MM.1S (cell line): Measurements from ENCODE around the gene INPP5D.

Source experiments
- DNase-seq: peaks from one replicate; pipeline ENCODE4 v3.0.0-alpha.2; 2015
- H2AFZ ChIP-seq: fragments of 300-600 bp; sonication (generic); 2 replicates; pipeline ENCODE4 v1.6.0; 2016; ENCODE audit warnings: antibody characterized with exemption, low read length
- H3F3A ChIP-seq: fragments of 300-600 bp; sonication (generic); 2 replicates; pipeline ENCODE4 v1.6.1; 2016; ENCODE audit warnings: mild to moderate bottlenecking, antibody characterized with exemption, low read length, moderate library complexity, mixed read lengths; ENCODE audit not compliant: insufficient read depth
- H3K27ac ChIP-seq: fragments of 300-600 bp; sonication (generic); 2 replicates; pipeline ENCODE4 v1.5.1; 2016; ENCODE audit warnings: mild to moderate bottlenecking, low read length
- H3K27me3 ChIP-seq: fragments of 300-600 bp; sonication (generic); replicated peaks from 2 replicates; pipeline ENCODE4 v1.6.0; 2016; ENCODE audit warnings: low read length; ENCODE audit not compliant: insufficient read depth
- H3K36me3 ChIP-seq: fragments of 300-600 bp; sonication (generic); replicated peaks from 2 replicates; pipeline ENCODE4 v1.6.1; 2016; ENCODE audit warnings: mild to moderate bottlenecking, low read length, mixed read lengths; ENCODE audit not compliant: insufficient read depth
- H3K4me1 ChIP-seq: fragments of 300-600 bp; sonication (generic); 2 replicates; pipeline ENCODE4 v1.6.1; 2016; ENCODE audit warnings: low read length, mixed read lengths
- H3K4me2 ChIP-seq: fragments of 300-600 bp; sonication (generic); 2 replicates; pipeline ENCODE4 v1.6.0; 2016; ENCODE audit warnings: low read depth, low read length
- H3K4me3 ChIP-seq: fragments of 300-600 bp; sonication (generic); 2 replicates; pipeline ENCODE4 v1.5.1; 2016; ENCODE audit warnings: low read length, mixed read lengths
- H3K79me2 ChIP-seq: fragments of 300-600 bp; sonication (generic); 2 replicates; pipeline ENCODE4 v1.6.1; 2016; ENCODE audit warnings: mixed run types, low read length, mixed read lengths
- H3K9ac ChIP-seq: fragments of 300-600 bp; sonication (generic); 2 replicates; pipeline ENCODE4 v1.6.1; 2016; ENCODE audit warnings: low read length, mixed read lengths
- H3K9me2 ChIP-seq: fragments of 300-600 bp; sonication (generic); replicated peaks from 2 replicates; pipeline ENCODE4 v1.6.1; 2016; ENCODE audit warnings: mild to moderate bottlenecking, low read length, mixed read lengths; ENCODE audit not compliant: insufficient read depth
- H3K9me3 ChIP-seq: fragments of 300-600 bp; sonication (generic); replicated peaks from 2 replicates; pipeline ENCODE4 v1.6.1; 2016; ENCODE audit warnings: mild to moderate bottlenecking, low read length, mixed read lengths; ENCODE audit not compliant: insufficient read depth
- H4K20me1 ChIP-seq: fragments of 300-600 bp; sonication (generic); 2 replicates; pipeline ENCODE4 v1.6.1; 2016; ENCODE audit warnings: mild to moderate bottlenecking, low read length, moderate library complexity, mixed read lengths; ENCODE audit not compliant: insufficient read depth
- EZH2 ChIP-seq: fragments of 300-600 bp; sonication (generic); optimal IDR thresholded peaks from 2 replicates; pipeline ENCODE3; 2017; ENCODE audit warnings: low read depth, mild to moderate bottlenecking, antibody characterized with exemption, low read length, mixed read lengths
- EZH2phosphoT487 ChIP-seq: fragments of 300-600 bp; sonication (generic); IDR thresholded peaks from 2 replicates; pipeline ENCODE4 v1.6.1; 2018; ENCODE audit warnings: antibody characterized with exemption, low read length
- TF ChIP-seq, protein P1 (sequence below): fragments of 300-600 bp; sonication (generic); IDR thresholded peaks from 2 replicates; pipeline ENCODE4 v1.5.1; 2016; ENCODE audit warnings: antibody characterized with exemption, low read length, mixed read lengths

Gene INPP5D

DNA sequence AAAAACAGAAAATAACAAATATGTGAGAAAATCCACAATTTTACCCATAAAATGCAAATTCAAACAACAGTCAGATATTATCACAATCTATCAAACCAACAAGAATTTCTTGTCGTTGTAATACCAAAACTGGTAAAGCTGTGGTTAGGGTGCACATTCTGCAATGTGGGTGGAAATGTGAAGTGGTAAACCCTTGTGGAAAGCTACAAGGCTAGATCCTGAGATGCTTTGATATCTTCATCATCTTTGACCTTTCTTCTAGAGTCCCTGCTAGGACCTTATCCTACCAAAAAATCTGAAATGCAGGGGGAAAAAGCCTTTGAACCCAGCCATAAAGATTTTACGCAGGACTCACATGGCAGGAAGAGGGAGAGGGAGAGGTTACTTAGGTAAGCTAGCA is 174.1 kb downstream of the INPP5D start:
- DNase-seq = no peak
- Histone ChIP-seq H3K27me3 (no peaks in the 10 kb centered on the region), H3F3A (no peaks in the 10 kb centered on the region), H3K4me1 (no peaks in the 10 kb centered on the region), H2AFZ (no peak overlapping the region), H3K4me3 (no peak overlapping the region), H3K27ac (no peak overlapping the region), H3K4me2 (no peak overlapping the region), H3K36me3 (no peaks in the 10 kb centered on the region), H3K9ac (no peak overlapping the region), H3K9me2 (no peaks in the 10 kb centered on the region), H3K9me3 (no peaks in the 10 kb centered on the region), H3K79me2 (no peaks in the 10 kb centered on the region), H4K20me1 (no peaks in the 10 kb centered on the region)
- TF ChIP-seq, protein P1, sequence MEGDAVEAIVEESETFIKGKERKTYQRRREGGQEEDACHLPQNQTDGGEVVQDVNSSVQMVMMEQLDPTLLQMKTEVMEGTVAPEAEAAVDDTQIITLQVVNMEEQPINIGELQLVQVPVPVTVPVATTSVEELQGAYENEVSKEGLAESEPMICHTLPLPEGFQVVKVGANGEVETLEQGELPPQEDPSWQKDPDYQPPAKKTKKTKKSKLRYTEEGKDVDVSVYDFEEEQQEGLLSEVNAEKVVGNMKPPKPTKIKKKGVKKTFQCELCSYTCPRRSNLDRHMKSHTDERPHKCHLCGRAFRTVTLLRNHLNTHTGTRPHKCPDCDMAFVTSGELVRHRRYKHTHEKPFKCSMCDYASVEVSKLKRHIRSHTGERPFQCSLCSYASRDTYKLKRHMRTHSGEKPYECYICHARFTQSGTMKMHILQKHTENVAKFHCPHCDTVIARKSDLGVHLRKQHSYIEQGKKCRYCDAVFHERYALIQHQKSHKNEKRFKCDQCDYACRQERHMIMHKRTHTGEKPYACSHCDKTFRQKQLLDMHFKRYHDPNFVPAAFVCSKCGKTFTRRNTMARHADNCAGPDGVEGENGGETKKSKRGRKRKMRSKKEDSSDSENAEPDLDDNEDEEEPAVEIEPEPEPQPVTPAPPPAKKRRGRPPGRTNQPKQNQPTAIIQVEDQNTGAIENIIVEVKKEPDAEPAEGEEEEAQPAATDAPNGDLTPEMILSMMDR = no peak
- TF ChIP-seq EZH2phosphoT487 = no peak
- TF ChIP-seq EZH2 = no peak

DNA sequence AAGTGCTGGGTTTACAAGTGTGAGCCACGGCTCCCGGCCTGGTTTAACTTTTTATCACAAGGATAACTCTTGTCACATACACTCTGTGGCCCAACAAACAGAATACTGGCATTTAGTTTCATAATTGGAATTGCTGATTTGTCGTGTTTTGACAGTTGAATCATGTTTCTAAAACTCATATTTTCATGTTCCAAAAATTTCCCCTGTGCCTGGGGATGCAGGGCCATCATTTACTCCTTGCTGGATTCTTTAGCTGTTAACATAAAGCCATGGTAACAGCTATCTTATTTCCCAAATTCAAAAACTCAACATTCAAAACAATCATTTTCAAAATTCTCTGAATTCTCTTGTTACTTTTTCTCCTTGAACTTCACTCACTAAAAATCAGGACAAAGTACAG is 174.9 kb downstream of the INPP5D start:
- no peak overlapping the region for H3K27ac ChIP-seq
- DNase-seq = no peak
- H3K4me3 ChIP-seq = no peak overlapping the region
- no peaks in the 10 kb centered on the region for H3K36me3 ChIP-seq
- no peak overlapping the region for H3K9ac ChIP-seq
- no peaks in the 10 kb centered on the region for H3K9me2 ChIP-seq
- H3K4me2 ChIP-seq = no peak overlapping the region
- no peak overlapping the region for H2AFZ ChIP-seq
- H3K9me3 ChIP-seq = no peaks in the 10 kb centered on the region
- TF ChIP-seq EZH2phosphoT487 (no peak), EZH2 (no peak)
- TF ChIP-seq, protein P1 = no peak
- no peaks in the 10 kb centered on the region for H3K27me3 ChIP-seq
- no peaks in the 10 kb centered on the region for H3F3A ChIP-seq
- H3K79me2 ChIP-seq = no peaks in the 10 kb centered on the region
- H4K20me1 ChIP-seq = no peaks in the 10 kb centered on the region
- no peaks in the 10 kb centered on the region for H3K4me1 ChIP-seq

DNA sequence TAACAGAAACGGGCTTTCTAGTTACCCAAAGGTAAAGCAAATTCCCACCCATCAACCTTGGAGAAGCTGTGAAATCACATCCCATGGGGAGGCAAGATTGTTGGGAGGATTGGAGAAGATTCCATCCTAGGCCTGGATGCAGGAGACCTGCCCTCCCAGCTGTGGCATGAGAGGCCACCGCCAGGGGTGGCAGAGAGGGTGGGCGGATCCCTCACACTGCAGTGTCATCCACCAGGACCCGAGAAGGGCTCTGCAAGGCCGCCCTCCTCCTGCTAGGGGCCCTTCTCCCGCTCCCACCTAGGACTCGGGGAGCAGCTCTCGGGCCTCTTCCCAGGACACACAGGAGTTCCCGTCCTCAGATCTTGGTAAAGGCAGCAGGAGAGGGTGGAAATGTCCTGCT is 175.8 kb downstream of the INPP5D start:
- Histone ChIP-seq H3K4me1 (peaks cover 4% of the 10 kb centered on the region), H3K27ac (no peak overlapping the region), H3K9me3 (no peaks in the 10 kb centered on the region), H3K9ac (no peak overlapping the region), H3K36me3 (no peaks in the 10 kb centered on the region), H3K9me2 (no peaks in the 10 kb centered on the region), H3K4me3 (no peak overlapping the region), H2AFZ (no peak overlapping the region), H3K4me2 (no peak overlapping the region), H4K20me1 (no peaks in the 10 kb centered on the region), H3K79me2 (no peaks in the 10 kb centered on the region), H3K27me3 (no peaks in the 10 kb centered on the region), H3F3A (0 out of 2 replicates have a peak, but pooled peaks cover 4% of the 10 kb centered on the region)
- no peak for DNase-seq
- TF ChIP-seq, protein P1 = no peak
- TF ChIP-seq EZH2 (no peak), EZH2phosphoT487 (no peak)
